BJ (cell line): Measurements from ENCODE around the gene EMID1. TPM values are rescaled to one million over a fixed set of nuclear protein-coding genes. Genes with fewer than 3 reads are reported as not detected.

Experiments
- CTCF ChIA-PET: fragments of 350-600 bp; formaldehyde crosslinking; extraction: SDS; loops from one replicate; lab custom pipeline; 2021; ENCODE audit warnings: antibody characterized with exemption, inconsistent platforms; lab: Yijun Ruan, JAX
- POLR2A ChIA-PET: fragments of 300-600 bp; sonication (Branson Sonifier 250); formaldehyde crosslinking; extraction: SDS; loops from one replicate; lab custom pipeline; 2021; ENCODE audit warnings: antibody characterized with exemption; lab: Charles Lee
- DNase-seq: peaks from one replicate; pipeline ENCODE4 v3.0.0-alpha.2; 2011; ENCODE audit warnings: low read depth
- H3K27me3 ChIP-seq: 2 replicates; pipeline ENCODE4 v1.6.0; 2011; ENCODE audit warnings: low read length; ENCODE audit not compliant: control insufficient read depth, insufficient read depth
- H3K36me3 ChIP-seq: 2 replicates; pipeline ENCODE4 v1.5.1; 2011; ENCODE audit warnings: low read length; ENCODE audit not compliant: control insufficient read depth, insufficient read depth
- H3K4me3 ChIP-seq: 2 replicates; pipeline ENCODE4 v1.5.1; 2011; ENCODE audit warnings: low read depth, mild to moderate bottlenecking, control low read depth, low read length
- CTCF ChIP-seq: IDR thresholded peaks from 2 replicates; pipeline ENCODE4 v1.5.1; 2011; ENCODE audit warnings: low read depth, mild to moderate bottlenecking, control low read depth, inconsistent platforms, low read length, moderate library complexity; ENCODE audit not compliant: insufficient read depth
- polyA plus RNA-seq: library from polyadenylated mRNA; depleted of rRNA; stranded (reverse); fragments of >200 nt; gene quantifications from 2 replicates; pipeline ENCODE4 v1.2.3, GENCODE V29; 2011

Gene EMID1
- polyA plus RNA-seq, 1 experiment = 0.05 TPM

DNA sequence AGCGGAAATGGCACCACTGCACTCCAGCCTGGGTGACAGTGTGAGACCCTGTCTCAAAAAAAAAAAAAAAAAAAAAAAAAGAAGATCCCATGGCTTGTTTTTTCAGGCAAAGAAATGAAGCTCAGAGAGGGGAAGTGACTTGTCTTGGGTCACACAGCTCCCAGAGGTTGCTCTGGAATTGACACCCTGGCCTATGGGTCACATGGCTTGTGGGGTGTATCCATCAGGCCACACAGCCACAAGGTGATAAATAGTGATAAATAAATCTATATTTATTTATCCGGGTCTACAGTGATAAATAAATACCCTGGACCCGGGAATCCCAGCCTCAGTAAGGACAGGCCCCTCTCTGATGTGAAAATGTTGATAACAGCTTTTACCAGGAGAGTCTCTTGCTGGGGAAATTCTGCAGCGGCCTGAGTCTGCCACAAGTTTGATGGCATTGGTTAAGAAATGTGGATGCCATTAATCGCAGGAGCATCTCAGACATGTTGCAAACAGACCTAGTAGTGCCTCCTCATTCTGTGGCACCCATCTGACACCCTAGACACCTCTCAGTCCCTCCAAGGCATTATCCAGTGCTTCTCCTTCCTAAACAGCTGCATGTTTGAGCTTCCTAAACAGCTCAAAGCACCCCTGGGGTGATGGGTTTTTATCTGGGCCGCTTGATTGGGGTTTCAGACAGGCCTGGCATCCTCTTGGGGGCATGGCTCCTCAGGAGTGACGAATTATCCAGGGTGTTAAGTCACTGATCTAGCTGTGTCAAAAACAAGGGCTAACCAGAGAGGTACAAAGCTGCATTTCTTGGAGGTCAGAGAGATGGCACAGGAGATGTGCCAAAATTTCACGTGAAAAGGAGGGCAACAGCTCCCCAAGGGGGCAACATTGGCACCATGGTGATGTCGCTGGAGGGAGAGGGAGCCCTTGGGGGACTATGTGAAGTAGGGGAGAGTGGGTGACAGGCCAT, 1.9 kb upstream of the EMID1 start:
- ChIA-PET CTCF (interaction anchor here (0.6 to 2.9 kb wide), 4 partner anchors 42 to 123 kb away, joined by 3 to 14 read pairs (median 3); no protein-coding TSS in a partner anchor), POLR2A (no interaction called here)
- TF ChIP-seq CTCF = no peak
- H3K36me3 ChIP-seq = no peaks in the 10 kb centered on the region
- DNase-seq = no peak
- H3K4me3 ChIP-seq = no peak overlapping the region
- H3K27me3 ChIP-seq = peaks cover 19% of the 10 kb centered on the region

DNA sequence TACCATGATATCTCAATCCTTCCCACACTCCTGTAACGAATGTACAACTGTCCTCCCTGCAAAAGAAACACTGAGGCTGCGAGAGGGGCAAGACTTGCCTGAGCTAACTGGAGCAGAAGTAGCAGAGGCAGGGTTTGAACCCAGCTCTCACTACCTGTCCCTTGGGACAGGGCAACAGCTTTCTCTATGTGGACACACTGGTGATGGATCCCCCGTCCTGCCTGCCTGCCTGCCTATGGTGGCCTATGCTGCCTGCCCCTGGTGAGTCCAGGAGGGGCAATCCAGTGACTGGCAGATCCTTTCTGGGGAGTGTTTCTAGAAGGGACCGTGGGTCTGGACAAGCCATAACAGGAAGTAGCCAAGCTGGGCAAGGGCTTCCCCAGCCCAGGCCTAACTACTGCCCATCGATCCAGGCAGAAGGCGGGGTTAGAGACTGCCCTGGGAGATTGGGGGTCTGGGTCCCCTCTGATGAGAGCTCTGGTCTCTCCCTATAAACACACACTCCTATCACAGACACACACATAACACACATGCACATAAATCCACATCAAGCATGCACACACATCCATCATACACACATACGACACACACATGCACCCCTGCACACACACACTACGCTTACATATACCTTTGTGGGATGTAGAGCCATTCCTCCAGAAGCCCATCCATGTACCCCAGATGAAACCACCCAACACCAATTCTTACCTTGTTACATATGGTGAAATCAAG, 1.1 kb upstream of the EMID1 start:
- no peak for DNase-seq
- H3K27me3 ChIP-seq = peaks cover 21% of the 10 kb centered on the region
- no peaks in the 10 kb centered on the region for H3K36me3 ChIP-seq
- no peak for TF ChIP-seq CTCF
- H3K4me3 ChIP-seq = no peak overlapping the region
- ChIA-PET CTCF (interaction anchor here (1.1 to 2.9 kb wide), 6 partner anchors 13 to 1153 kb away, joined by 3 to 14 read pairs (median 3); no protein-coding TSS in a partner anchor), POLR2A (no interaction called here)

DNA sequence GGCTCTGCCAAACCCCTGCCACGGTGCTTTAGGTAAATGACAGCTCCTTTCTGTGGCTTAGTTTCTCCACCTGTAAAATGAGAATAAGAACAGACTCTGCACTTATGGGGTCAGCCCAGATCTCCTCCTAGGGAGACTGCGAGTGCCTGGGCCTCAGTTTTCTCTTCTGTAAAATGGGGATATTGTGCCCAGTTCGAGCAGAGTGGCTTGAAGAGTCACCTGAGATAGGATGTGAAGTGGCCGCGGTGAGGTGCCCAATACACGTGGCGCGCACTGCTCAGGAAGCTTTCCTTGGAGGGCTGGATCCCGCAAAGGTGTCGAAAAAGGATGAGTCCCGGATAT, 473 bp upstream of the EMID1 start:
- H3K27me3 ChIP-seq = peaks cover 21% of the 10 kb centered on the region
- CTCF ChIA-PET = interaction anchor here (1.1 to 1.3 kb wide), 4 partner anchors 12 to 1153 kb away, joined by 3 read pairs; no protein-coding TSS in a partner anchor
- no peaks in the 10 kb centered on the region for H3K36me3 ChIP-seq
- POLR2A ChIA-PET = no interaction called here
- peak overlapping the region; percentile 30 for H3K4me3 ChIP-seq
- DNase-seq = no peak
- TF ChIP-seq CTCF = no peak

DNA sequence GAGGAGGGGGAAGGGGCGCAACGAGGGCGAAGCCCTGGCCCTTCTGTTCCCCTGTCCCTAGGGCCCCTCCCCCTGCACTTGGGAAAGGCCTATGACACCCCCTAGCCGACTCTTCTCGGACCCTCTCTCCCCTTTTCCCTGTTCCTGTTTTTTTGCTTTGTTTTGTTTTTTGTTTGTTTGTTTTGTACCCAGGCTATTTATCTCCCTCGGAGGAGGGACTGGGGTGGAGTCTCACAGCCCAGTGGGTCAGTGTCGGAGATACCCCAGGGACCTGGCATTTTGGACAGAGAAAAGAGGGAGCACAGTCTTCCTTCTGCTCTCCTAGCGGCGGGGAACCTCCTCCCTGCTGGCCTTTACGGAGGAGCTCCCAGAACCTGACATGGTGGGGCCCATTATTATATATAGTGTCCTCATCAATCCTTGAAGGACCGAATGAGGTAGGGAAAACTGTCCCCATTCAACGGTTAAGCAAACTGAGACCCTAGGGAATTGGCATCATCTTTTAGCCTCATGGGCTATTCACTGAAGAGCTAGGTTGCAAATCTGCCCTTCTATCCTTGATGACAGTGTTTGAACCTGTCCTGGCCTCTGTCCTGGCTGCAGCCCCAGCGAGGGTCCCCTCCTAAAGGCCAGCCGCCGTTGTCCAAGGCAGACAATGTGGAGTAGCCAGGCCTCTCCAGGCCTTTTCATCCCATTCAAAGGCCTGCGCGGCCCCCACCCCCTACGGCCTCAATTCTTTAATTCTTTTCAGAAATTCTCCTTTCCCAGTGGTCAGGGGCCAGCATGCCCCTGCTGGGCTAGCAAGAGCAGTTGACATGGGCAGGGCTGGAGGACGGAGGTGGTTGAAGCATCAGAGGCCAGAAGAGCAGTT, 911 bp downstream of the EMID1 start:
- CTCF ChIA-PET = interaction anchor here (0.6 kb wide), 1 partner anchor 17 kb away, joined by 5 read pairs; no protein-coding TSS in a partner anchor
- peak overlapping the region; percentile 39; the same call in 1 of the 2 replicates for H3K4me3 ChIP-seq
- H3K36me3 ChIP-seq = no peaks in the 10 kb centered on the region
- POLR2A ChIA-PET = no interaction called here
- peaks cover 24% of the 10 kb centered on the region for H3K27me3 ChIP-seq
- no peak for DNase-seq
- TF ChIP-seq CTCF = no peak
